Parathyroid adenoma (tissue), 2 donors: ENCODE measurements around the gene ACTR5.

ENCODE experiments used
- H2AFZ ChIP-seq: fragments of 300-600 bp; sonication (generic); one replicate; pipeline ENCODE4 v1.7.0; 2017; ENCODE audit warnings: antibody characterized with exemption, mild to moderate bottlenecking
- H3K27ac ChIP-seq: fragments of 300-600 bp; sonication (generic); one replicate; pipeline ENCODE4 v1.7.0; 2017
- H3K27me3 ChIP-seq: fragments of 300-600 bp; sonication (generic); one replicate; pipeline ENCODE4 v1.7.0; 2017; ENCODE audit warnings: low read length; ENCODE audit not compliant: control insufficient read depth, insufficient read depth
- H3K36me3 ChIP-seq: fragments of 300-600 bp; sonication (generic); one replicate; pipeline ENCODE4 v1.7.0; 2017; ENCODE audit warnings: low read length; ENCODE audit not compliant: control insufficient read depth, insufficient read depth
- H3K4me1 ChIP-seq: fragments of 300-600 bp; sonication (generic); one replicate; pipeline ENCODE4 v1.7.0; 2017; ENCODE audit warnings: control low read depth
- H3K4me2 ChIP-seq: fragments of 300-600 bp; sonication (generic); one replicate; pipeline ENCODE4 v1.7.0; 2017; ENCODE audit warnings: low read length
- H3K4me3 ChIP-seq: fragments of 300-600 bp; sonication (generic); one replicate; pipeline ENCODE4 v1.7.0; 2017; ENCODE audit warnings: low read depth, low read length
- H3K79me2 ChIP-seq: fragments of 300-600 bp; sonication (generic); one replicate; pipeline ENCODE4 v1.7.0; 2017; ENCODE audit warnings: control low read depth
- H3K9ac ChIP-seq: fragments of 300-600 bp; sonication (generic); one replicate; pipeline ENCODE4 v1.7.0; 2017; ENCODE audit warnings: mild to moderate bottlenecking
- H3K9me3 ChIP-seq: fragments of 300-600 bp; sonication (generic); one replicate; pipeline ENCODE4 v1.7.0; 2017; ENCODE audit warnings: low read length; ENCODE audit not compliant: control insufficient read depth
- CTCF ChIP-seq: fragments of 300-600 bp; sonication (generic); IDR thresholded peaks from one replicate; pipeline ENCODE4 v1.7.0; 2017; ENCODE audit warnings: antibody characterized with exemption, mild to moderate bottlenecking
- donor health status: primary hyperparathyroidism.

Gene ACTR5

GRCh38 chr20:38763616-38764015 lies 15.4 kb downstream of the ACTR5 start:
- TF ChIP-seq CTCF: no peak
- no peaks in the 10 kb centered on the region for H3K4me1 ChIP-seq
- H3K9ac ChIP-seq: no peak overlapping the region
- no peaks in the 10 kb centered on the region for H3K79me2 ChIP-seq
- H3K4me2 ChIP-seq: no peak overlapping the region
- H2AFZ ChIP-seq: no peak overlapping the region
- H3K27ac ChIP-seq: no peak overlapping the region
- no peaks in the 10 kb centered on the region for H3K36me3 ChIP-seq
- no peak overlapping the region for H3K4me3 ChIP-seq
- no peaks in the 10 kb centered on the region for H3K9me3 ChIP-seq
- no peaks in the 10 kb centered on the region for H3K27me3 ChIP-seq

- Histone ChIP-seq H3K79me2 (no peaks in the 10 kb centered on the region), H2AFZ (no peak overlapping the region), H3K4me2 (no peak overlapping the region), H3K4me3 (no peak overlapping the region), H3K9me3 (no peaks in the 10 kb centered on the region), H3K4me1 (no peaks in the 10 kb centered on the region), H3K27me3 (no peaks in the 10 kb centered on the region), H3K27ac (no peak overlapping the region), H3K36me3 (no peaks in the 10 kb centered on the region), H3K9ac (no peak overlapping the region)
- no peak for TF ChIP-seq CTCF
Measured at GRCh38 chr20:38764567-38765318, 16.5 kb downstream of the ACTR5 start.

GRCh38 chr20:38766071-38766470 lies 17.8 kb downstream of the ACTR5 start:
- TF ChIP-seq CTCF: no peak
- Histone ChIP-seq H3K27me3 (no peaks in the 10 kb centered on the region), H3K27ac (no peak overlapping the region), H3K36me3 (no peaks in the 10 kb centered on the region), H3K4me3 (no peak overlapping the region), H3K4me2 (no peak overlapping the region), H3K9ac (no peak overlapping the region), H3K79me2 (no peaks in the 10 kb centered on the region), H3K9me3 (no peaks in the 10 kb centered on the region), H3K4me1 (no peaks in the 10 kb centered on the region), H2AFZ (no peak overlapping the region)

- H3K9me3 ChIP-seq: no peaks in the 10 kb centered on the region
- no peak overlapping the region for H3K4me2 ChIP-seq
- H3K27ac ChIP-seq: no peak overlapping the region
- no peak for TF ChIP-seq CTCF
- H3K27me3 ChIP-seq: no peaks in the 10 kb centered on the region
- no peak overlapping the region for H2AFZ ChIP-seq
- no peaks in the 10 kb centered on the region for H3K4me1 ChIP-seq
- no peak overlapping the region for H3K4me3 ChIP-seq
- no peaks in the 10 kb centered on the region for H3K79me2 ChIP-seq
- no peak overlapping the region for H3K9ac ChIP-seq
- no peaks in the 10 kb centered on the region for H3K36me3 ChIP-seq
Measured at GRCh38 chr20:38769376-38770295, 21.4 kb downstream of the ACTR5 start.
